ENCODE data around the gene NSF. TPM values are rescaled to one million over a fixed set of nuclear protein-coding genes. Genes with fewer than 3 reads are reported as not detected.

The NSF gene
- total RNA-seq, 1 donor from 2014 or later: 44.2 TPM

GRCh38 chr17:46732160-46732559 is 141.7 kb downstream of the NSF start:
- no peaks in the 10 kb centered on the region for H3K9me3 Mint-ChIP-seq
- no peak for TF ChIP-seq CTCF (conservative IDR thresholded peaks at IDR 0.05)
- H3K4me3 Mint-ChIP-seq: peak overlapping the region; percentile 71
- no peaks in the 10 kb centered on the region for H3K27me3 Mint-ChIP-seq
- H3K4me1 Mint-ChIP-seq (ENCODE audit: unreplicated experiment): peaks cover 22% of the 10 kb centered on the region
- DNase-seq (ENCODE audit: extremely low spot score, unreplicated experiment): no peak
- no peak overlapping the region for H3K27ac Mint-ChIP-seq
- peaks cover 4% of the 10 kb centered on the region for H3K36me3 Mint-ChIP-seq

DNA sequence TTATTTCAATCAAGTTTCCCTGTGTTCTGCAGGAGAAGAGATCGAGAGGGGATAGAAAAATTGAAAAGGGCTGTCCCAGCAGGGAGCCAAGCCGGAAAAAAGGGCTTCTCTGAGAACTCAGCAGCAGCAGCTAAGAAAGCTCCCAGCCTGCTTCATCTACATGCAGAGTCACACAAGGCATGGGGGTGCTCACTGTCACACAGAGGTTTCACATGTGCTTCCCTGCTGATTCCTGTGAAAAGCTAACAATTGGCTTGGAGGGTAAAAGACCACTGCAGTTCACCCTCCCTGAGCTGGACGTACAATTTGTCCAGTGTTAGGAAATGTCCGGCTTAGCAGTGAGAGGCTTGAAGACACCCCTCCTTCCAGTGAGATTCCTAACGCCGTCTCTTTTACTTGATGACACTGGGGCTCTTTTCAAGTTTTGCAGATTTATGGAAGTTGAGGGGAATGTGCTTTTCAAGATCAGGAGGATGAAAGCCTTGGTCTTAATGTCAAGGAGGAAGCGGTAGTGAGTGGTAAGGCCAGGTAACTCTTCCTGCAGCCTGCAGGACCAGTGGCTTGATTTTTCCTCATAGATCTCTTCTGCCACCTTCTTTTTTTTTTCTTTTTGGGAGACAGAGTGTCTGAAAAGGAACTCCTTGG is 142.4 kb downstream of the NSF start:
- no peak for TF ChIP-seq CTCF (conservative IDR thresholded peaks at IDR 0.05)
- H3K4me1 Mint-ChIP-seq (ENCODE audit: unreplicated experiment): peaks cover 21% of the 10 kb centered on the region
- no peaks in the 10 kb centered on the region for H3K27me3 Mint-ChIP-seq
- no peak for DNase-seq (ENCODE audit: extremely low spot score, unreplicated experiment)
- peak overlapping the region; percentile 51 for H3K27ac Mint-ChIP-seq
- H3K9me3 Mint-ChIP-seq: no peaks in the 10 kb centered on the region
- peak overlapping the region; percentile 71 for H3K4me3 Mint-ChIP-seq
- H3K36me3 Mint-ChIP-seq: peaks cover 4% of the 10 kb centered on the region

DNA sequence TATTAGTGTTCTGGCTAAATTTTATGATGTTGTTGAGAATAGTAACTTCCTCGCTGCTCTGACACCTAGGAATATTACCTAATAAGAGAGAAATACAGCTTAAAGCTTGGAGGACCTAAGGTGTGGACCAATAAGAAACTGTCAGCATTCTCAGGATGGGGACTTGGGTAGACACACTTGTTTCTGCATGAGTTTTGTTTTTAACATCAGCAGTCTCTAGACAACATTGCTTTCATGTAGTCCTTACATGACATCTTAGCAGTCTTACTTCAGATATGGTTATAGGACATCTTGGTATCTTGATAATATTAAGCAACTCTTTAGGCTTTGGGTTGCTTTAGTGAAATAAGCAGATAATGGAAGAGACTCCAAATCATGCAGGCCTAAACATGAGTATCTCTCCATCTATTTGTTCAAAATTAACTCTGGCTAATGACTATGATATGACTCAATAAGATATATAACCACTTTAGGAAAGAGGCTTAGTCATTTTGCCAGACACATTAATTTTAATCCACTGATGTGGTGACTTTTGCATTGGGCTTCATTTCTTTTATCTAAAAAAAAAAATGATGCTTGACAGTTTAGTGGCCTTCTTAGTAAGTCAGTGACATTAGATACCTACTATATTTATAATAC is 143.5 kb downstream of the NSF start:
- no peaks in the 10 kb centered on the region for H3K9me3 Mint-ChIP-seq
- peaks cover 4% of the 10 kb centered on the region for H3K36me3 Mint-ChIP-seq
- H3K27ac Mint-ChIP-seq: no peak overlapping the region
- DNase-seq (ENCODE audit: extremely low spot score, unreplicated experiment): no peak
- peaks cover 21% of the 10 kb centered on the region for H3K4me1 Mint-ChIP-seq (ENCODE audit: unreplicated experiment)
- no peak for TF ChIP-seq CTCF (conservative IDR thresholded peaks at IDR 0.05)
- H3K27me3 Mint-ChIP-seq: no peaks in the 10 kb centered on the region
- no peak overlapping the region for H3K4me3 Mint-ChIP-seq

GRCh38 chr17:46736100-46736499 is 145.6 kb downstream of the NSF start:
- Mint-ChIP-seq H3K4me1 (ENCODE audit: unreplicated experiment) (peaks cover 31% of the 10 kb centered on the region), H3K36me3 (no peaks in the 10 kb centered on the region), H3K27me3 (no peaks in the 10 kb centered on the region), H3K9me3 (no peaks in the 10 kb centered on the region), H3K4me3 (no peak overlapping the region), H3K27ac (no peak overlapping the region)
- no peak for TF ChIP-seq CTCF (conservative IDR thresholded peaks at IDR 0.05)
- no peak for DNase-seq (ENCODE audit: extremely low spot score, unreplicated experiment)

- Mint-ChIP-seq H3K4me1 (ENCODE audit: unreplicated experiment) (peaks cover 33% of the 10 kb centered on the region), H3K9me3 (no peaks in the 10 kb centered on the region), H3K27ac (no peak overlapping the region), H3K27me3 (no peaks in the 10 kb centered on the region), H3K36me3 (peaks cover under 1% of the 10 kb centered on the region), H3K4me3 (no peak overlapping the region)
- TF ChIP-seq CTCF (conservative IDR thresholded peaks at IDR 0.05): no peak
- no peak for DNase-seq (ENCODE audit: extremely low spot score, unreplicated experiment)
These were observed 146.9 kb downstream of the NSF start for GRCh38 chr17:46737326-46737725.

Measured in type B pancreatic cell (in vitro differentiated cells).